Measurements from ENCODE around the gene RTN4R.

The RTN4R gene

DNA sequence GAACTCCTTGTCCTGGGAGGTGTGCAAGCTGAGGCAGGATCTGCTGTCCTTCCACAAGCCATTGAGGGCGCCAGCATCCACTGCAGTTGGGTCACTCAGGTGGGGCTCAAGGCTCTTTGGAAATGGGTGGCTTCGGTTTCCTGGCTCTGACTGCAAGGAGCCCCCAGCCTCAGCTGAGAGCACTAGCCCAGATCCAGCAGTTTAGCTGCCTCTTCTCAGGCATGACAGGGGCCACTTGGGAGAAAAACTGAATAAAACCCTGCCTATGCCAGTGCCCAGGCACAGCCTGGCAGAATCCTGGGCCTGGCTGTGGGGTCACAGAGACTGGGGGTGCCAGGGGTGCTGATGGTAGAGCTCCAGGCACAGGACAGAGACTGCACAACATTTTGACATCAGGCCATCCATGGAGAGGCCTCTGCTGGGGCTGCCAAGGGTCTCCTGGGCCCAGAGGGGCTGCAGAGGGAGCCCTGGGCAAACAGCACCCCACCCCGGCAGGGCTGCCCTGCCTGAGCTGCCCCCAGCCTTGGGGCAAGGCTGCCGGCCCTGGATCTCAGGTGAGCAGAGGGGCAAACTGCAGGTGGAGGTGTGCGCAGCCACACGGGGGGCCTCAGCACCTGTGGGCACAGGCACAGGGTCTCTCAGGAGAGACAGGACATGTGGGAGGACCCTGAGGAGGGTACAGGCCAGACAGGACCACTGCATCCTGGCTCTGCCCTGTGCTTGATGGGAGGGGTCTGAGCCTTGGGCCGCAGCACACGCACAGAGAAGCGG, 28.3 kb downstream of the RTN4R start:
- no peak for DNase-seq (ENCODE audit: insufficient read length, low spot score)
- FAIRE-seq: no peak
- no peak for TF ChIP-seq POU2F2 (IDR thresholded peaks at IDR 0.05; ENCODE audit: low read depth, low read length)
- TF ChIP-seq POLR2AphosphoS5 (IDR thresholded peaks at IDR 0.05; ENCODE audit: low read depth, low read length): no peak
- no peak for TF ChIP-seq POLR2A (IDR thresholded peaks at IDR 0.05; ENCODE audit: low read depth, low read length)
- TF ChIP-seq PAX5 (IDR thresholded peaks at IDR 0.05; ENCODE audit: insufficient read depth, low read length, severe bottlenecking): no peak
- TF ChIP-seq TAF1 (IDR thresholded peaks at IDR 0.05; ENCODE audit: low read depth, low read length): no peak
- TF ChIP-seq SPI1 (IDR thresholded peaks at IDR 0.05; ENCODE audit: low read depth, low read length): no peak

GRCh38 chr22:20238901-20239675, 29.0 kb downstream of the RTN4R start:
- no peak for FAIRE-seq
- TF ChIP-seq POLR2A (IDR thresholded peaks at IDR 0.05; ENCODE audit: low read depth, low read length) (no peak), SPI1 (IDR thresholded peaks at IDR 0.05; ENCODE audit: low read depth, low read length) (no peak), POU2F2 (IDR thresholded peaks at IDR 0.05; ENCODE audit: low read depth, low read length) (no peak), PAX5 (IDR thresholded peaks at IDR 0.05; ENCODE audit: insufficient read depth, low read length, severe bottlenecking) (no peak), POLR2AphosphoS5 (IDR thresholded peaks at IDR 0.05; ENCODE audit: low read depth, low read length) (no peak), TAF1 (IDR thresholded peaks at IDR 0.05; ENCODE audit: low read depth, low read length) (no peak)
- no peak for DNase-seq (ENCODE audit: insufficient read length, low spot score)

- FAIRE-seq: peak; percentile 95
- TF ChIP-seq PAX5 (IDR thresholded peaks at IDR 0.05; ENCODE audit: insufficient read depth, low read length, severe bottlenecking): no peak
- no peak for TF ChIP-seq TAF1 (IDR thresholded peaks at IDR 0.05; ENCODE audit: low read depth, low read length)
- no peak for TF ChIP-seq POLR2A (IDR thresholded peaks at IDR 0.05; ENCODE audit: low read depth, low read length)
- no peak for TF ChIP-seq POLR2AphosphoS5 (IDR thresholded peaks at IDR 0.05; ENCODE audit: low read depth, low read length)
- peak; percentile 21; the same call in 1 of the 2 replicates for TF ChIP-seq POU2F2 (IDR thresholded peaks at IDR 0.05; ENCODE audit: low read depth, low read length)
- TF ChIP-seq SPI1 (IDR thresholded peaks at IDR 0.05; ENCODE audit: low read depth, low read length): no peak
- peak; percentile 98 for DNase-seq (ENCODE audit: insufficient read length, low spot score)
Measured at GRCh38 chr22:20238536-20238900, 29.6 kb downstream of the RTN4R start.

GRCh38 chr22:20237480-20238440, 30.4 kb downstream of the RTN4R start:
- peak; percentile 85 for FAIRE-seq
- peak; percentile 72 for DNase-seq (ENCODE audit: insufficient read length, low spot score)
- TF ChIP-seq TAF1 (IDR thresholded peaks at IDR 0.05; ENCODE audit: low read depth, low read length): no peak
- no peak for TF ChIP-seq PAX5 (IDR thresholded peaks at IDR 0.05; ENCODE audit: insufficient read depth, low read length, severe bottlenecking)
- no peak for TF ChIP-seq POLR2AphosphoS5 (IDR thresholded peaks at IDR 0.05; ENCODE audit: low read depth, low read length)
- no peak for TF ChIP-seq POU2F2 (IDR thresholded peaks at IDR 0.05; ENCODE audit: low read depth, low read length)
- TF ChIP-seq SPI1 (IDR thresholded peaks at IDR 0.05; ENCODE audit: low read depth, low read length): no peak
- TF ChIP-seq POLR2A (IDR thresholded peaks at IDR 0.05; ENCODE audit: low read depth, low read length): no peak

GRCh38 chr22:20236052-20236717, 31.9 kb downstream of the RTN4R start:
- TF ChIP-seq PAX5 (IDR thresholded peaks at IDR 0.05; ENCODE audit: insufficient read depth, low read length, severe bottlenecking): no peak
- TF ChIP-seq SPI1 (IDR thresholded peaks at IDR 0.05; ENCODE audit: low read depth, low read length): no peak
- no peak for TF ChIP-seq POLR2A (IDR thresholded peaks at IDR 0.05; ENCODE audit: low read depth, low read length)
- TF ChIP-seq TAF1 (IDR thresholded peaks at IDR 0.05; ENCODE audit: low read depth, low read length): no peak
- no peak for TF ChIP-seq POU2F2 (IDR thresholded peaks at IDR 0.05; ENCODE audit: low read depth, low read length)
- TF ChIP-seq POLR2AphosphoS5 (IDR thresholded peaks at IDR 0.05; ENCODE audit: low read depth, low read length): no peak
- FAIRE-seq (no peak), DNase-seq (ENCODE audit: insufficient read length, low spot score) (no peak)

DNA sequence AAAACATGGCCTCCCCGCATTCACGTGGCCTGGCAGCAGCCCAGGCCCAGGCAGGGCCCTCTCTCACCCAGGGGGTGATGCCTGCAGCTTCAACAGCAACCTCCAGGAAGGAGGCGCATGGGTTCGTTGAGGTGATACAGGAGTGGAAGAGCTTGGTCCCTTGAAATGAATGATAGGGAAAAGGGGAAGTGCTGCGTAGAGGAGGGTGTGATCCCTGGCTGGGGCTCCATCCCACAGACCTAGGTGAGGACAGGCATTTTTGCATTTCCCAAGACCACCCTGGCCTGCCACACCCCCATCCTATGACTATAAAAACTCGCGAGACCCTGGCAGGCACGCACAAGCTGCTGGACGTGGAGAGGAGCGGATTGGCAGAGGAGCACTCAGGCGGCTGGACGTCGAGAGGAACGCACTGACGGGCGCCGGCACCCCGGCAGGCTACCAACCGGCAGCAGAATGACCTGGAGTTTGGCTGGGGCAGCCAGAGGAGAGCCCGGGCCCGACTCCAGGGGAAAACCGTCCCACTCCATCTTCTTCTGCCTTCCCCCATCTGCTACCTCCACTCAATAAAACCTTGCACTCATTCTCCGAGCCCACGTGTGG, 32.6 kb downstream of the RTN4R start:
- no peak for DNase-seq (ENCODE audit: insufficient read length, low spot score)
- FAIRE-seq: no peak
- TF ChIP-seq SPI1 (IDR thresholded peaks at IDR 0.05; ENCODE audit: low read depth, low read length) (peak; percentile 59), POLR2AphosphoS5 (IDR thresholded peaks at IDR 0.05; ENCODE audit: low read depth, low read length) (no peak), POU2F2 (IDR thresholded peaks at IDR 0.05; ENCODE audit: low read depth, low read length) (no peak), TAF1 (IDR thresholded peaks at IDR 0.05; ENCODE audit: low read depth, low read length) (no peak)

- FAIRE-seq: no peak
Measured at GRCh38 chr22:20234760-20235388, 33.2 kb downstream of the RTN4R start.

GRCh38 chr22:20234314-20234682, 33.8 kb downstream of the RTN4R start:
- DNase-seq (ENCODE audit: insufficient read length, low spot score) (no peak), FAIRE-seq (no peak)
- no peak for TF ChIP-seq POLR2A (IDR thresholded peaks at IDR 0.05; ENCODE audit: low read depth, low read length)

More at GRCh38 chr22:20234760-20235388, 33.2 kb downstream of the RTN4R start:
- TF ChIP-seq SPI1 (IDR thresholded peaks at IDR 0.05; ENCODE audit: low read depth, low read length): no peak
- no peak for TF ChIP-seq PAX5 (IDR thresholded peaks at IDR 0.05; ENCODE audit: insufficient read depth, low read length, severe bottlenecking)
- no peak for TF ChIP-seq TAF1 (IDR thresholded peaks at IDR 0.05; ENCODE audit: low read depth, low read length)
- no peak for DNase-seq (ENCODE audit: insufficient read length, low spot score)
